Measurements from ENCODE around the gene FHL3.
"Not testable (repeated sequence)": the region's sequence is repeated elsewhere in the genome, so short reads cannot be mapped to it uniquely, and the experiment has no call there.

DNA sequence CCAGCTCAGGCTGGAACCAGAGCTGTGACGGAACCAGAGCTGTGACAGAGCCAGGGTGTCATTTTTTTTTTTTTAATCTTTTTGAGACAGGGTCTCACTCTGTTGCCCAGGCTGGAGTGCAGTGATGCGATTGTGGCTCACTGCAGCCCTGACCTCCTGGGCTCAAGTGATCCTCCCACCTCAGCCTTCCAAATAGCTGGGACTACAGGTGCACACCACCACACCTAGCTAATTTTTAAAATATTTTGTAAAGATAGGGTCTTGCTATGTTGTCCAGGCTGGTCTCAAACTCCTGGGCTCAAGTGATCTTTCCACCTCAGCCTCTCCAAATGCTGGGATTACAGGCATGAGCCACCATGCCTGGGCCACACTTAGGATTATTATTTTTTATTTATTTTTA, 27.7 kb upstream of the FHL3 start:
- TF ChIP-seq, protein P1, sequence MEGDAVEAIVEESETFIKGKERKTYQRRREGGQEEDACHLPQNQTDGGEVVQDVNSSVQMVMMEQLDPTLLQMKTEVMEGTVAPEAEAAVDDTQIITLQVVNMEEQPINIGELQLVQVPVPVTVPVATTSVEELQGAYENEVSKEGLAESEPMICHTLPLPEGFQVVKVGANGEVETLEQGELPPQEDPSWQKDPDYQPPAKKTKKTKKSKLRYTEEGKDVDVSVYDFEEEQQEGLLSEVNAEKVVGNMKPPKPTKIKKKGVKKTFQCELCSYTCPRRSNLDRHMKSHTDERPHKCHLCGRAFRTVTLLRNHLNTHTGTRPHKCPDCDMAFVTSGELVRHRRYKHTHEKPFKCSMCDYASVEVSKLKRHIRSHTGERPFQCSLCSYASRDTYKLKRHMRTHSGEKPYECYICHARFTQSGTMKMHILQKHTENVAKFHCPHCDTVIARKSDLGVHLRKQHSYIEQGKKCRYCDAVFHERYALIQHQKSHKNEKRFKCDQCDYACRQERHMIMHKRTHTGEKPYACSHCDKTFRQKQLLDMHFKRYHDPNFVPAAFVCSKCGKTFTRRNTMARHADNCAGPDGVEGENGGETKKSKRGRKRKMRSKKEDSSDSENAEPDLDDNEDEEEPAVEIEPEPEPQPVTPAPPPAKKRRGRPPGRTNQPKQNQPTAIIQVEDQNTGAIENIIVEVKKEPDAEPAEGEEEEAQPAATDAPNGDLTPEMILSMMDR (IDR thresholded peaks at IDR 0.05; ENCODE audit: insufficient read depth, low read length, poor library complexity, severe bottlenecking) = not testable (repeated sequence)
- not testable (repeated sequence) for TF ChIP-seq EZH2phosphoT487 (conservative IDR thresholded peaks at IDR 0.05; ENCODE audit: low read length)
